GM12878 (cell line): ENCODE results near the gene PRKN. TPM values are rescaled to one million over a fixed set of nuclear protein-coding genes. Genes with fewer than 3 reads are reported as not detected.

Experiments
- ATAC-seq: fragments of 200-7000 bp; cut with Tn5 transposase; 3 replicates; pipeline ENCODE4 v1.9.1; 2020; ENCODE audit warnings: mild to moderate bottlenecking, moderate library complexity
- BruUV-seq: library from RNA; stranded (reverse); fragments of 400-500 nt; replicated peaks from 2 replicates; lab custom pipeline; 2021; lab: Mats Ljungman, UMichigan
- CTCF ChIA-PET: fragments of 300-600 bp; sonication (Branson Sonifier 250); formaldehyde crosslinking; extraction: SDS; loops from one replicate; lab custom pipeline; 2021; ENCODE audit warnings: inconsistent platforms; lab: Yijun Ruan, JAX
- POLR2A ChIA-PET: fragments of 350-600 bp; formaldehyde crosslinking; extraction: SDS; loops from one replicate; lab custom pipeline; 2021; ENCODE audit warnings: inconsistent platforms; lab: Charles Lee
- RAD21 ChIA-PET: fragments of 300-600 bp; sonication (Branson Sonifier 250); formaldehyde crosslinking; loops from one replicate; lab custom pipeline; 2023; ENCODE audit warnings: antibody characterized with exemption; ENCODE audit not compliant: unreplicated experiment; lab: Charles Lee
- SMC1A ChIA-PET: fragments of 300-600 bp; sonication (Branson Sonifier 250); formaldehyde crosslinking; loops from one replicate; lab custom pipeline; 2023; ENCODE audit not compliant: unreplicated experiment, uncharacterized antibody; lab: Charles Lee
- DNase-seq: peaks from one replicate; pipeline ENCODE4 v3.0.0-alpha.2; 2011; ENCODE audit warnings: low read depth, low spot score
- FAIRE-seq: peaks from 3 replicates; lab custom pipeline; 2011; peaks lifted over from hg19 to GRCh38; lab: Jason Lieb, UNC
- H2AFZ ChIP-seq: 2 replicates; pipeline ENCODE4 v1.6.0; 2011; ENCODE audit warnings: low read depth, low read length, control low read depth; ENCODE audit not compliant: control insufficient read depth
- H3K27ac ChIP-seq: 2 replicates; pipeline ENCODE4 v1.5.1; 2011; ENCODE audit warnings: control low read depth; ENCODE audit not compliant: control insufficient read depth, insufficient read depth
- H3K27me3 ChIP-seq, 2 experiments: replicated peaks in 1 of 2; 2 replicates each; pipeline versions ENCODE4 v1.6.0 to v1.6.1; 2011; ENCODE audit warnings: low read length in 1 of 2; ENCODE audit not compliant: control insufficient read depth in 2 of 2, insufficient read depth in 2 of 2
- H3K36me3 ChIP-seq, 2 experiments: 2 replicates each; pipeline ENCODE4 v1.5.1; 2011; ENCODE audit warnings: low read length in 1 of 2; ENCODE audit not compliant: control insufficient read depth in 2 of 2, insufficient read depth in 2 of 2
- H3K4me1 ChIP-seq: 2 replicates; pipeline ENCODE4 v1.6.1; 2011; ENCODE audit warnings: mild to moderate bottlenecking, low read length, moderate library complexity, mixed read lengths; ENCODE audit not compliant: control insufficient read depth, insufficient read depth
- H3K4me2 ChIP-seq: 2 replicates; pipeline ENCODE4 v1.6.0; 2011; ENCODE audit warnings: control low read depth; ENCODE audit not compliant: control insufficient read depth, insufficient read depth
- H3K4me3 ChIP-seq: fragments of 200-600 bp; sonication (generic); 2 replicates; pipeline ENCODE4 v1.5.1; 2016
- H3K79me2 ChIP-seq: 2 replicates; pipeline ENCODE4 v1.6.0; 2011; ENCODE audit warnings: low read length; ENCODE audit not compliant: control insufficient read depth, insufficient read depth
- H3K9ac ChIP-seq: 2 replicates; pipeline ENCODE4 v1.8.0; 2011; ENCODE audit warnings: low read length, control low read depth, mixed read lengths; ENCODE audit not compliant: control insufficient read depth, insufficient read depth
- H3K9me3 ChIP-seq: replicated peaks from 3 replicates; pipeline ENCODE4 v1.5.1; 2011; ENCODE audit warnings: mild to moderate bottlenecking, low read length; ENCODE audit not compliant: control insufficient read depth, insufficient read depth
- H4K20me1 ChIP-seq: 2 replicates; pipeline ENCODE4 v1.6.0; 2011; ENCODE audit not compliant: control insufficient read depth, insufficient read depth
- BCL11A ChIP-seq: IDR thresholded peaks from 2 replicates; pipeline ENCODE4 v1.6.1; 2011; ENCODE audit warnings: low read depth, low read length
- CREM ChIP-seq: IDR thresholded peaks from 2 replicates; pipeline ENCODE4 v1.6.1; 2014; ENCODE audit warnings: antibody characterized with exemption, low read depth
- EGR1 ChIP-seq, 2 experiments: IDR thresholded peaks; 1 replicate in 1 of 2; 2 replicates in 1 of 2; pipeline ENCODE4 v1.6.1; 2011 to 2012; ENCODE audit warnings: low read depth in 2 of 2, low read length in 2 of 2, borderline replicate concordance in 1 of 2, mild to moderate bottlenecking in 1 of 2, moderate library complexity in 1 of 2
- ETV6 ChIP-seq, 2 experiments: fragments of 450-650 bp in 1 of 2; IDR thresholded peaks in 1 of 2; conservative IDR thresholded peaks in 1 of 2; 2 replicates each; pipeline ENCODE4 v1.6.1; 2014; ENCODE audit warnings: antibody characterized with exemption in 1 of 2, borderline replicate concordance in 1 of 2, low read depth in 1 of 2, mild to moderate bottlenecking in 1 of 2, moderate library complexity in 1 of 2
- HDAC2 ChIP-seq: fragments of 200-600 bp; sonication (generic); IDR thresholded peaks from 2 replicates; pipeline ENCODE4 v1.6.1; 2017
- NFYA ChIP-seq: IDR thresholded peaks from 2 replicates; pipeline ENCODE4 v1.6.1; 2011; ENCODE audit warnings: low read depth, mild to moderate bottlenecking, low read length, improper control_type of control experiment, borderline replicate concordance
- NR2C1 ChIP-seq: fragments of 450-650 bp; IDR thresholded peaks from 2 replicates; pipeline ENCODE4 v1.6.1; 2017; ENCODE audit warnings: antibody characterized with exemption, mild to moderate bottlenecking, moderate library complexity
- PAX8 ChIP-seq: fragments of 450-650 bp; IDR thresholded peaks from 2 replicates; pipeline ENCODE4 v1.6.1; 2017; ENCODE audit warnings: mild to moderate bottlenecking, moderate library complexity
- POLR2A ChIP-seq: IDR thresholded peaks from 2 replicates; pipeline ENCODE4 v1.6.1; 2011; ENCODE audit warnings: low read depth, mild to moderate bottlenecking, low read length
- POLR2AphosphoS5 ChIP-seq: IDR thresholded peaks from 2 replicates; pipeline ENCODE4 v1.6.1; 2011; ENCODE audit warnings: mild to moderate bottlenecking, low read length, inconsistent platforms
- RAD51 ChIP-seq: fragments of 450-650 bp; IDR thresholded peaks from 2 replicates; pipeline ENCODE4 v1.6.1; 2016; ENCODE audit warnings: moderate library complexity, mild to moderate bottlenecking, inconsistent platforms
- RELA ChIP-seq: fragments of 450-650 bp; IDR thresholded peaks from 2 replicates; pipeline ENCODE4 v1.8.0; 2014; ENCODE audit warnings: borderline replicate concordance; ENCODE audit not compliant: partially characterized antibody
- RELB ChIP-seq: fragments of 450-650 bp; IDR thresholded peaks from 2 replicates; pipeline ENCODE4 v1.6.1; 2017; ENCODE audit warnings: low read depth, mild to moderate bottlenecking, moderate library complexity
- SMC3 ChIP-seq: IDR thresholded peaks from 2 replicates; pipeline ENCODE4 v1.6.1; 2011; ENCODE audit warnings: low read length, improper control_type of control experiment, borderline replicate concordance
- YY1 ChIP-seq: IDR thresholded peaks from 2 replicates; pipeline ENCODE4 v1.6.1; 2011; ENCODE audit warnings: low read depth, mild to moderate bottlenecking, low read length
- ZBED1 ChIP-seq: IDR thresholded peaks from 2 replicates; pipeline ENCODE4 v1.6.1; 2016; ENCODE audit warnings: borderline replicate concordance
- ZZZ3 ChIP-seq: IDR thresholded peaks from 2 replicates; pipeline ENCODE4 v1.6.1; 2011; ENCODE audit warnings: low read depth; ENCODE audit not compliant: control insufficient read depth, insufficient read length
- WGBS: methylation state at CpG from one replicate; pipeline ENCODE4 v1.1.6; 2016; ENCODE audit warnings: low lambda C conversion rate; ENCODE audit not compliant: insufficient replicate concordance, insufficient coverage; ENCODE audit errors: missing lambda C conversion rate; 5-methylcytosine and 5-hydroxymethylcytosine counted together
- in situ Hi-C: fragments of 300-500 bp; cut with MboI; formaldehyde crosslinking; loops from 9 replicates; pipeline ENCODE4 v1.14.3; 2018; ENCODE audit warnings: mixed read lengths
- intact Hi-C: fragments of 100-400 bp; cut with micrococcal nuclease; formaldehyde crosslinking; loops from one replicate; pipeline ENCODE4 v1.14.2; 2022; ENCODE audit not compliant: unreplicated experiment
- polyA plus RNA-seq, 11 experiments: library from polyadenylated mRNA; depleted of rRNA in 4 of 11; unstranded in 6 of 11; stranded (reverse) in 5 of 11; fragments of >200 nt; fragmentation: Nextera tagmentation in 4 of 11; fragmentation: Illumina TruSeq in 1 of 11; extraction: Ambion mirVana in 4 of 11; extraction: Trizol in 1 of 11; gene quantifications; 1 replicate in 1 of 11; 2 replicates in 10 of 11; pipeline versions ENCODE4 v1.2.1 to v1.2.3, GENCODE V29; 2011 to 2016; ENCODE audit warnings: inconsistent platforms in 2 of 11, missing spikeins in 2 of 11, low read depth in 1 of 11
- total RNA-seq, 4 experiments: library from RNA; depleted of rRNA in 3 of 4; stranded (reverse); fragments of >200 nt in 3 of 4; fragmentation: Illumina TruSeq in 1 of 4; extraction: Trizol in 1 of 4; gene quantifications; 2 replicates each; pipeline versions ENCODE4 v1.2.1 to v1.2.3, GENCODE V29; 2013 to 2021
- TF ChIP-seq, protein P1 (sequence below): fragments of 450-650 bp; IDR thresholded peaks from 2 replicates; pipeline ENCODE4 v1.6.1; 2017; ENCODE audit warnings: mild to moderate bottlenecking

Gene PRKN
- total and polyA plus RNA-seq, 10 of the 15 experiments (the other 5 are each of a cell fraction or from before 2014, with no cell fraction given), result 0.06 to 0.09 TPM; not detected in 8

DNA sequence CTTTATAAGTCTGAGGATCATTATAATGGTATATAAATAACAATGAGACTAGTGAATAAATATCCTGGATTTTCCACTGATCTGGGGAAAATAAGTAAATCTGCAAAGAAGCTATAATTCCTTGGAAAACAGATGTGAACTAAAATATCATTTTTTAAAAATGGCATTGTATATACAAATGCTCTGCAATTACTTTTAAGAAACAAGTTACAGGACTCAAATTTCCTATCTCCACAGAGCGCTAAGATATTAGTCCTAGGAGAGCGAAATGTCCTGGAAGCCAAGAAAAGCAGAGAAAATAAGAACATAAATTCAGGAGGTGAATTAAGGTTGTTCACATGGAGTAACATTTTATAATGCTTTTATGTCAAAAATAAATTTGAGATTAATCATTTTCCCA, 61.3 kb downstream of the PRKN start:
- Histone ChIP-seq H3K36me3 (no peaks in the 10 kb centered on the region), H3K27me3 (no peaks in the 10 kb centered on the region), H3K4me1 (no peaks in the 10 kb centered on the region), H3K79me2 (no peaks in the 10 kb centered on the region), H3K9ac (no peak overlapping the region), H3K27ac (no peak overlapping the region), H3K9me3 (no peaks in the 10 kb centered on the region), H3K4me2 (no peak overlapping the region), H4K20me1 (no peaks in the 10 kb centered on the region), H2AFZ (no peak overlapping the region), H3K4me3 (no peak overlapping the region)
- 48% methylated on average over 2 of the region's 2 CpGs for WGBS
- ChIA-PET POLR2A (no interaction called here), SMC1A (interaction anchor here (1.0 kb wide), 1 partner anchor 33 kb away, joined by 3 read pairs; no protein-coding TSS in a partner anchor), CTCF (no interaction called here), RAD21 (no interaction called here)
- intact Hi-C loops, result no loop called here
- ATAC-seq (no peak), FAIRE-seq (no peak), DNase-seq (no peak)
- TF ChIP-seq CREM (no peak), RELA (no peak), ZBED1 (no peak), ETV6 (conservative IDR thresholded peaks at IDR 0.05 in 1 of 2, IDR thresholded peaks at IDR 0.05 in 1 of 2; ENCODE audit: borderline replicate concordance in 1 of 2, low read depth in 1 of 2) (no peak)
- in situ Hi-C loops, result no loop called here
- BruUV-seq, result no TSS peak

DNA sequence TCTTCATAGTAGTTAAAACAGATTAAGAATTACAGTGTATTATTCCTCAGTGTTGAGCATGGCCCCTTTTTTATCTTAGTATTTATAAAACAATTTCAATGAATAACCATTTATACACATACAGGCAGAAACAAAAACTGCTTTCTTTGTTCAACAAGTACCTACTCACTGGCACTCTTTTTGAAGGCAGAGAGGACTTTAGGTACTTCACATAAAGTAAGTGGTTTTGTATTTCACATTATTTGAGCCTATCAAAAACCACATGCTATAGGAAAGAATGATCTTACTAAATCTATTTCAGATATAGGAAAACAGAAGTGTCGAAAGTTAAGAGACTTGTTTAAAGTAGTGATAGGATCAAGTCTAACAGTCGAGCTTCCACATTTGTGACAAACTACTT, 73.8 kb downstream of the PRKN start:
- ATAC-seq, result no peak
- ChIA-PET RAD21 (no interaction called here), SMC1A (no interaction called here), POLR2A (no interaction called here), CTCF (no interaction called here)
- no peak for DNase-seq
- Histone ChIP-seq H2AFZ (no peak overlapping the region), H3K9me3 (no peaks in the 10 kb centered on the region), H3K4me3 (no peak overlapping the region), H3K9ac (no peak overlapping the region), H3K36me3 (no peaks in the 10 kb centered on the region), H3K4me2 (no peak overlapping the region), H3K27me3 (no peaks in the 10 kb centered on the region), H3K79me2 (no peaks in the 10 kb centered on the region), H3K27ac (no peak overlapping the region), H4K20me1 (no peaks in the 10 kb centered on the region), H3K4me1 (no peaks in the 10 kb centered on the region)
- WGBS, result 15% methylated on average over 2 of the region's 2 CpGs
- intact Hi-C loops (no loop called here), in situ Hi-C loops (no loop called here)
- no TSS peak for BruUV-seq
- FAIRE-seq, result no peak
- TF ChIP-seq, protein P1, sequence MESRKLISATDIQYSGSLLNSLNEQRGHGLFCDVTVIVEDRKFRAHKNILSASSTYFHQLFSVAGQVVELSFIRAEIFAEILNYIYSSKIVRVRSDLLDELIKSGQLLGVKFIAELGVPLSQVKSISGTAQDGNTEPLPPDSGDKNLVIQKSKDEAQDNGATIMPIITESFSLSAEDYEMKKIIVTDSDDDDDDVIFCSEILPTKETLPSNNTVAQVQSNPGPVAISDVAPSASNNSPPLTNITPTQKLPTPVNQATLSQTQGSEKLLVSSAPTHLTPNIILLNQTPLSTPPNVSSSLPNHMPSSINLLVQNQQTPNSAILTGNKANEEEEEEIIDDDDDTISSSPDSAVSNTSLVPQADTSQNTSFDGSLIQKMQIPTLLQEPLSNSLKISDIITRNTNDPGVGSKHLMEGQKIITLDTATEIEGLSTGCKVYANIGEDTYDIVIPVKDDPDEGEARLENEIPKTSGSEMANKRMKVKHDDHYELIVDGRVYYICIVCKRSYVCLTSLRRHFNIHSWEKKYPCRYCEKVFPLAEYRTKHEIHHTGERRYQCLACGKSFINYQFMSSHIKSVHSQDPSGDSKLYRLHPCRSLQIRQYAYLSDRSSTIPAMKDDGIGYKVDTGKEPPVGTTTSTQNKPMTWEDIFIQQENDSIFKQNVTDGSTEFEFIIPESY, result no peak
- TF ChIP-seq RELB (no peak), POLR2AphosphoS5 (no peak), BCL11A (no peak), YY1 (no peak), HDAC2 (no peak), SMC3 (no peak), POLR2A (no peak), ZZZ3 (no peak), NR2C1 (no peak), PAX8 (no peak), NFYA (no peak), RAD51 (no peak), EGR1 (IDR thresholded peaks at IDR 0.05; ENCODE audit: borderline replicate concordance in 1 of 2, low read depth in 2 of 2, low read length in 2 of 2) (no peak)
